GM19452 (cell line): ENCODE data around the gene TMEM272.

Source experiments
- ATAC-seq: cut with Tn5 transposase; IDR thresholded peaks from one replicate; pipeline ENCODE4 v1.9.1; 2021; ENCODE audit not compliant: unreplicated experiment

The TMEM272 gene

GRCh38 chr13:51856027-51856736 is 11.2 kb upstream of the TMEM272 start:
- no peak for ATAC-seq

GRCh38 chr13:51849145-51850101 is 4.4 kb upstream of the TMEM272 start:
- no peak for ATAC-seq

- ATAC-seq = no peak
These were observed 3.7 kb upstream of the TMEM272 start for GRCh38 chr13:51848674-51849073.

- no peak for ATAC-seq
These were observed 1.8 kb upstream of the TMEM272 start for GRCh38 chr13:51846756-51847155.

GRCh38 chr13:51845574-51846318 is 769 bp upstream of the TMEM272 start:
- no peak for ATAC-seq

GRCh38 chr13:51843529-51843928 is 1.4 kb downstream of the TMEM272 start:
- no peak for ATAC-seq

- no peak for ATAC-seq
These were observed 3.2 kb downstream of the TMEM272 start for GRCh38 chr13:51841732-51842131.

GRCh38 chr13:51840917-51841316 is 4.1 kb downstream of the TMEM272 start:
- ATAC-seq = no peak

- no peak for ATAC-seq
These were observed 5.1 kb downstream of the TMEM272 start for GRCh38 chr13:51839711-51840540.

- no peak for ATAC-seq
These were observed 6.6 kb downstream of the TMEM272 start for GRCh38 chr13:51838240-51838846.

GRCh38 chr13:51837016-51837415 is 8.0 kb downstream of the TMEM272 start:
- ATAC-seq = no peak

- no peak for ATAC-seq
These were observed 10.3 kb downstream of the TMEM272 start for GRCh38 chr13:51834581-51835171.

GRCh38 chr13:51833980-51834379 is 11.0 kb downstream of the TMEM272 start:
- ATAC-seq = no peak

- ATAC-seq = peak; percentile 80
These were observed 12.4 kb downstream of the TMEM272 start for GRCh38 chr13:51832471-51833152.

GRCh38 chr13:51831519-51831918 is 13.5 kb downstream of the TMEM272 start:
- ATAC-seq = no peak

- no peak for ATAC-seq
These were observed 15.4 kb downstream of the TMEM272 start for GRCh38 chr13:51829568-51829899.

GRCh38 chr13:51828730-51829567 is 16.0 kb downstream of the TMEM272 start:
- ATAC-seq = no peak

GRCh38 chr13:51827254-51827653 is 17.7 kb downstream of the TMEM272 start:
- ATAC-seq = no peak
